Spleen (tissue), 11 donors: ENCODE data around the gene CCNI. TPM values are rescaled to one million over a fixed set of nuclear protein-coding genes. Genes with fewer than 3 reads are reported as not detected.

Experiments
- DNase-seq: peaks from one replicate; pipeline ENCODE4 v3.0.0-alpha.2; 2020
- H3K27ac ChIP-seq, 8 donors: fragments of 200-600 bp; sonication (generic) in 7 of 8; 1 replicate in 4 of 8; 2 replicates in 4 of 8; pipeline versions ENCODE4 v1.5.0 to v1.8.0; 2016 to 2021; ENCODE audit warnings: inconsistent platforms in 4 of 8, mild to moderate bottlenecking in 4 of 8, moderate library complexity in 1 of 8
- H3K27me3 ChIP-seq, 7 donors: fragments of 200-600 bp; sonication (generic) in 6 of 7; replicated peaks in 1 of 7; 1 replicate in 4 of 7; 2 replicates in 3 of 7; pipeline versions ENCODE4 v1.5.0 to v1.8.0; 2016 to 2021; ENCODE audit warnings: inconsistent platforms in 3 of 7, mild to moderate bottlenecking in 1 of 7
- H3K36me3 ChIP-seq, 6 donors: fragments of 200-600 bp; sonication (generic) in 5 of 6; 1 replicate in 4 of 6; 2 replicates in 2 of 6; pipeline versions ENCODE4 v1.5.0 to v1.8.0; 2016 to 2021; ENCODE audit warnings: inconsistent platforms in 2 of 6
- H3K4me1 ChIP-seq, 6 donors: fragments of 200-600 bp; sonication (generic) in 5 of 6; 1 replicate in 3 of 6; 2 replicates in 3 of 6; pipeline versions ENCODE4 v1.5.0 to v1.8.0; 2016 to 2021; ENCODE audit warnings: inconsistent platforms in 3 of 6
- H3K4me3 ChIP-seq, 8 donors: fragments of 200-600 bp; sonication (generic) in 7 of 8; 1 replicate in 4 of 8; 2 replicates in 4 of 8; pipeline versions ENCODE4 v1.5.0 to v1.8.0; 2016 to 2021; ENCODE audit warnings: inconsistent platforms in 4 of 8, mild to moderate bottlenecking in 4 of 8, moderate library complexity in 2 of 8
- H3K9me3 ChIP-seq, 8 donors: fragments of 200-600 bp; sonication (generic) in 7 of 8; 1 replicate in 4 of 8; 2 replicates in 4 of 8; pipeline versions ENCODE4 v1.5.0 to v1.8.0; 2016 to 2021; ENCODE audit warnings: inconsistent platforms in 4 of 8
- CTCF ChIP-seq, 11 experiments: fragments of 200-600 bp in 7 of 11; fragments of 450-650 bp in 4 of 11; sonication (generic) in 4 of 11; IDR thresholded peaks in 8 of 11; conservative IDR thresholded peaks in 3 of 11; 1 replicate in 7 of 11; 2 replicates in 4 of 11; pipeline versions ENCODE4 v1.4.0 to v1.8.0; 2016 to 2021; ENCODE audit warnings: antibody characterized with exemption in 11 of 11, inconsistent platforms in 4 of 11, mild to moderate bottlenecking in 1 of 11
- POLR2A ChIP-seq, 3 donors: fragments of 450-650 bp; IDR thresholded peaks; one replicate each; pipeline ENCODE4 v1.5.1; 2017; ENCODE audit warnings: antibody characterized with exemption in 3 of 3, mild to moderate bottlenecking in 1 of 3
- POLR2AphosphoS5 ChIP-seq, 3 donors: sonication (generic); formaldehyde crosslinking; IDR thresholded peaks; one replicate each; pipeline ENCODE4 v1.5.1; 2017; ENCODE audit warnings: antibody characterized with exemption in 3 of 3
- WGBS, 5 donors: extraction: QIAGEN DNeasy Blood & Tissue Kit in 3 of 5; methylation state at CpG; one replicate each; pipeline versions ENCODE4 v1.1.5 to v1.1.7; 2013 to 2018; 5-methylcytosine and 5-hydroxymethylcytosine counted together
- intact Hi-C: fragments of 100-400 bp; cut with DNase I; formaldehyde crosslinking; loops from one replicate; pipeline ENCODE4 v1.15.0; 2023; ENCODE audit warnings: low total_unique reads
- polyA plus RNA-seq, 3 donors: library from polyadenylated mRNA; stranded (reverse); fragments of 200-250 nt; gene quantifications; one replicate each; pipeline ENCODE4 v1.2.1, GENCODE V29; 2013
- total RNA-seq, 7 donors: library from RNA; depleted of rRNA in 3 of 7; stranded (reverse); fragments of >200 nt in 3 of 7; fragmentation: NEBNext Ultra II Directional in 4 of 7; extraction: Animal tissue kit (Norgen Biotek cat#: 25700) in 4 of 7; gene quantifications; one replicate each; pipeline versions ENCODE4 v1.1.0 to v1.2.1, GENCODE V29; 2016 to 2021
- donor health status: healthy with polysubstance abuse.
- donor health status: DM: no; HTN: no; CAD: no; lungs with moderate emphysema.
- donor health status: DM: no; HTN: no; CAD: no.
- donor health status: Bipolar disorder and iron deficiency.
- donor health status: healthy.
- donor health status: DM: no; HTN: no; CAD: no.
- donor health status: DM: yes; HTN: yes; CAD: no.

Gene CCNI
- total and polyA plus RNA-seq, 10 donors: 88.8 to 312 (median 255) TPM

DNA sequence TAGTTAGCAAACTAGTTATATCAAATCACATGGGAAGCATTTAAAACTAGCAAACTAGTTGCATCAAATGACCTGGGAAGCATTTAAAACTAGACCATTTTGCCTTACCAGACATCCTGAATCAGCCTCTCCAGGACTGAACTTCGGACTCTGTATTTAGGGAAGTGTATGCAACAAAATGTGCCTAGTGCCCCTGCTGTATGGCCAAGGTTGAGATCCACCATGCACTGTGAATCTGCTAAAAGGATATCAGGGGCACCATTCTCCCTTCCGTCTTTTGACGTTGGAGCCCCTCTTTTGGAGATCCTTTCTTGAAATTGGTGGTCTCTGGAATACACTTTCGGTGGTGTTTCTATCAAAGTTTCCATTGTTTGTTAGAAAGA, 49.5 kb downstream of the CCNI start:
- 85 to 98% (median 94%) methylated on average over 4 of the region's 4 CpGs for WGBS, 5 donors
- H3K9me3 ChIP-seq: no peaks in the 10 kb centered on the region
- DNase-seq: no peak
- TF ChIP-seq CTCF (IDR thresholded peaks at IDR 0.05 in 8 of 11, conservative IDR thresholded peaks at IDR 0.05 in 3 of 11): no peak
- no peak for TF ChIP-seq POLR2AphosphoS5 (IDR thresholded peaks at IDR 0.05)
- TF ChIP-seq POLR2A (IDR thresholded peaks at IDR 0.05): no peak
- peaks cover 0 to 15% (median 3%) of the 10 kb centered on the region in 6 donors for H3K4me1 ChIP-seq
- H3K27me3 ChIP-seq: no peaks in the 10 kb centered on the region
- H3K36me3 ChIP-seq: peaks cover 0 to 94% (median 39%) of the 10 kb centered on the region in 6 donors
- no peak overlapping the region for H3K27ac ChIP-seq
- intact Hi-C loops: no loop called here
- H3K4me3 ChIP-seq: no peak overlapping the region

GRCh38 chr4:77025643-77026321, 50.0 kb downstream of the CCNI start:
- DNase-seq: no peak
- Histone ChIP-seq H3K27me3 (no peaks in the 10 kb centered on the region), H3K9me3 (no peaks in the 10 kb centered on the region), H3K4me1 (peaks cover 0 to 15% (median 0%) of the 10 kb centered on the region in 6 donors), H3K4me3 (no peak overlapping the region), H3K36me3 (peaks cover 0 to 94% (median 39%) of the 10 kb centered on the region in 6 donors), H3K27ac (no peak overlapping the region)
- TF ChIP-seq POLR2A (IDR thresholded peaks at IDR 0.05) (no peak), POLR2AphosphoS5 (IDR thresholded peaks at IDR 0.05) (no peak)
- WGBS, 5 donors: 42 to 81% (median 74%) methylated on average over 1 of the region's 1 CpG
- intact Hi-C loops: no loop called here

GRCh38 chr4:77023920-77024319, 51.9 kb downstream of the CCNI start:
- 91 to 95% (median 94%) methylated on average over 11 of the region's 11 CpGs for WGBS, 5 donors
- H3K27ac ChIP-seq: no peak overlapping the region
- peaks cover 0 to 94% (median 45%) of the 10 kb centered on the region in 6 donors for H3K36me3 ChIP-seq
- TF ChIP-seq CTCF (IDR thresholded peaks at IDR 0.05 in 8 of 11, conservative IDR thresholded peaks at IDR 0.05 in 3 of 11) (no peak), POLR2AphosphoS5 (IDR thresholded peaks at IDR 0.05) (no peak), POLR2A (IDR thresholded peaks at IDR 0.05) (no peak)
- no peak overlapping the region for H3K4me3 ChIP-seq
- no peak for DNase-seq
- no peaks in the 10 kb centered on the region for H3K27me3 ChIP-seq
- H3K4me1 ChIP-seq: peaks cover 0 to 15% (median 0%) of the 10 kb centered on the region in 6 donors
- no peaks in the 10 kb centered on the region for H3K9me3 ChIP-seq
- intact Hi-C loops: no loop called here

DNA sequence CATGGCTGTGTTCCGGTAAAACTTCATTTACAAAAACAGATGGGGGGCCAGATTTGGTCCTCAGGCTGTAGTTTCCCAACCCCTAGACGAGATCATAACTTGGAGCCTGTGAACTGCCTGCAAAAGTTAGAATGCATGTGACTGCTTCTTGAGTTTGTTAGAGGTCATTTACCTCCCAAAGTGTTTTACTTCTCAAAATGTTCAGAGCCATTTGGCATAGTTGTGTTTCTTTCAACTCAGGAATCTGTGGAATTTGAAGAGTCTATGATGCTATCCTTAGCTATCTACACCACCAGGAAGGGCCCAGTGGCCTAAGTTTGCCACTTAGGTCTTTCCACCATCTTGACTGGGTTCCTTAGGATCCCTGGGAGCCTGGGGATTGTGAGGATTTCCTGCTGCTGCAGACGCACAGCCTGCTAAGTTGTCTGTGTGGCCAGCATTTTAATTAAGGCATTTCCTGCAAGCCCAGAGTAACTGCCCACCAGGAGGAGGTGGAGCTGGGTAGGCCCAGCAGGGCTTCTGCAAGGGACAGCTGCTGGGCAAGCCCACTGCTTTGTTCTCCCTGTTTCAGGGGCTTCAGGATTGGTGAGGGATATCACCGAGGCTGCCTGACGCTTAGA, 53.1 kb downstream of the CCNI start:
- Histone ChIP-seq H3K4me1 (peaks cover 0 to 15% (median 0%) of the 10 kb centered on the region in 6 donors), H3K27ac (no peak overlapping the region), H3K4me3 (no peak overlapping the region), H3K36me3 (peaks cover 0 to 89% (median 42%) of the 10 kb centered on the region in 6 donors), H3K9me3 (no peaks in the 10 kb centered on the region), H3K27me3 (no peaks in the 10 kb centered on the region)
- WGBS, 5 donors: 68 to 82% (median 79%) methylated on average over 5 of the region's 5 CpGs
- intact Hi-C loops: no loop called here
- TF ChIP-seq POLR2A (IDR thresholded peaks at IDR 0.05) (no peak), POLR2AphosphoS5 (IDR thresholded peaks at IDR 0.05) (no peak), CTCF (IDR thresholded peaks at IDR 0.05 in 8 of 11, conservative IDR thresholded peaks at IDR 0.05 in 3 of 11) (no peak)
- DNase-seq: no peak
